NB4 (cell line): ENCODE measurements around the gene PPM1F.
A peak's percentile ranks its signal among the peaks of the same experiment; 100 is the strongest.

Source experiments
- DNase-seq: peaks from one replicate; pipeline ENCODE4 v3.0.0; 2010; ENCODE audit warnings: low read depth
- H3K4me3 ChIP-seq: one replicate; pipeline ENCODE4 v1.5.1; 2011; ENCODE audit warnings: mild to moderate bottlenecking, low read depth, low read length, moderate library complexity
- MAX ChIP-seq: IDR thresholded peaks from 2 replicates; pipeline ENCODE4 v1.6.1; 2011; ENCODE audit warnings: low read depth, low read length
- MYC ChIP-seq: IDR thresholded peaks from 2 replicates; pipeline ENCODE4 v1.6.1; 2011; ENCODE audit warnings: low read depth, low read length
- POLR2A ChIP-seq: IDR thresholded peaks from 2 replicates; pipeline ENCODE4 v1.6.1; 2011; ENCODE audit warnings: mild to moderate bottlenecking; ENCODE audit not compliant: insufficient read length; ENCODE audit errors: extremely low read depth
- TF ChIP-seq, protein P1 (sequence below): IDR thresholded peaks from one replicate; pipeline ENCODE4 v1.5.1; 2012; ENCODE audit warnings: low read depth, low read length

PPM1F gene, protein sequence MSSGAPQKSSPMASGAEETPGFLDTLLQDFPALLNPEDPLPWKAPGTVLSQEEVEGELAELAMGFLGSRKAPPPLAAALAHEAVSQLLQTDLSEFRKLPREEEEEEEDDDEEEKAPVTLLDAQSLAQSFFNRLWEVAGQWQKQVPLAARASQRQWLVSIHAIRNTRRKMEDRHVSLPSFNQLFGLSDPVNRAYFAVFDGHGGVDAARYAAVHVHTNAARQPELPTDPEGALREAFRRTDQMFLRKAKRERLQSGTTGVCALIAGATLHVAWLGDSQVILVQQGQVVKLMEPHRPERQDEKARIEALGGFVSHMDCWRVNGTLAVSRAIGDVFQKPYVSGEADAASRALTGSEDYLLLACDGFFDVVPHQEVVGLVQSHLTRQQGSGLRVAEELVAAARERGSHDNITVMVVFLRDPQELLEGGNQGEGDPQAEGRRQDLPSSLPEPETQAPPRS

DNA sequence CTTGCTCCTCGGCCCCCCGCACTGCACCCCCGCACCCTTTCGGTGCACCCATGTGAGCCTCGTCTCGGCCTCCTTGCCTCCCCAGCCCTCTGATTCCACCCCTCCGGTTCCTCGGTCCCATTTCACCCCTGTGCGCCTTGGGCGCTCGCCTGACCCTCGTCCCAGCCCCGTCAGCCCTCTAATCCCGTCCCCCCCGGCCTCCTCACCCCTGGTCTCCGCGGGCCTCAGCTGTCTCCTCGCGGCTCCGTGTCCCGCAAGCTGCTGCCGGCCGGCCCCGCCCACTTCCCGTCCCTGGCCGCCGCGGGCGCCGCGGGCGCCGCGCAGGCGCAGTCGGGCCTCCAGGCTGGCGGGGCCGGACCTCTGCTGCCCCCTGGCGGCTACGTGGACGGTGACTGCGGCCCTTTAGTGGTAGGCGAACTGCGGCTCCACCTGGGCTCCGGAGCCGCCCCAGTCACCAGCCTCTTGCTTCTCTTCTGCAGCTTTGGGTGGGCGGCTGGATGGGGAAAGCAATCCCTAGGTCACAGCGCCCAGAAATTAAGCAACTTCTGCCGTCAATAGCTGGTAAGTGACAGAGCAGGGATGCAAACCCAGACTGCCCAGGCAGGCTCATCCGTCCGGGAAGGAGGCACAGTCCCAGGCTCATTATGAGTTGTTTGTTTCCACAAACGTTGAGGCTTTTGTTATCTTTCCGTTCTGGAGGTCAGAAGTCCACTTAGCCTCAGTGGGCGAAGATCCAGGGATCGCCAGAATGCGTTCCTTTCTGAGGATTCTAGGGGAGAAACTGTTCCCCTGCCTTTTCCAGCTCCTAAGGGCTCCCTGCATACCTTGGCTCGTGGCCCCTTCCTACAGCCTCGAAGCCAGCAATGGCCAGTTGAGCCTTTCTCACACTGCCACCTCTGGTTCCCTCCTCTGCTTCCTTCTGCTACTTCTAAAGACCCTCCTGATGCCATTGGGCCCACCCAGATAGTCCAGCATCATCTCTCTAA lies at the start of gene PPM1F:
TSS of gene PPM1F (minus strand) at position 263 of the 986 bp plus-strand sequence. CDS start 6,800 bp downstream, outside the sequence.
- peak within 1 kb of the TSS; percentile 64 for H3K4me3 ChIP-seq
- DNase-seq = peak; percentile 73
- TF ChIP-seq MYC (no peak), POLR2A (peak; percentile 26), MAX (no peak)
- TF ChIP-seq, protein P1, sequence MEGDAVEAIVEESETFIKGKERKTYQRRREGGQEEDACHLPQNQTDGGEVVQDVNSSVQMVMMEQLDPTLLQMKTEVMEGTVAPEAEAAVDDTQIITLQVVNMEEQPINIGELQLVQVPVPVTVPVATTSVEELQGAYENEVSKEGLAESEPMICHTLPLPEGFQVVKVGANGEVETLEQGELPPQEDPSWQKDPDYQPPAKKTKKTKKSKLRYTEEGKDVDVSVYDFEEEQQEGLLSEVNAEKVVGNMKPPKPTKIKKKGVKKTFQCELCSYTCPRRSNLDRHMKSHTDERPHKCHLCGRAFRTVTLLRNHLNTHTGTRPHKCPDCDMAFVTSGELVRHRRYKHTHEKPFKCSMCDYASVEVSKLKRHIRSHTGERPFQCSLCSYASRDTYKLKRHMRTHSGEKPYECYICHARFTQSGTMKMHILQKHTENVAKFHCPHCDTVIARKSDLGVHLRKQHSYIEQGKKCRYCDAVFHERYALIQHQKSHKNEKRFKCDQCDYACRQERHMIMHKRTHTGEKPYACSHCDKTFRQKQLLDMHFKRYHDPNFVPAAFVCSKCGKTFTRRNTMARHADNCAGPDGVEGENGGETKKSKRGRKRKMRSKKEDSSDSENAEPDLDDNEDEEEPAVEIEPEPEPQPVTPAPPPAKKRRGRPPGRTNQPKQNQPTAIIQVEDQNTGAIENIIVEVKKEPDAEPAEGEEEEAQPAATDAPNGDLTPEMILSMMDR = peak; percentile 35

DNA sequence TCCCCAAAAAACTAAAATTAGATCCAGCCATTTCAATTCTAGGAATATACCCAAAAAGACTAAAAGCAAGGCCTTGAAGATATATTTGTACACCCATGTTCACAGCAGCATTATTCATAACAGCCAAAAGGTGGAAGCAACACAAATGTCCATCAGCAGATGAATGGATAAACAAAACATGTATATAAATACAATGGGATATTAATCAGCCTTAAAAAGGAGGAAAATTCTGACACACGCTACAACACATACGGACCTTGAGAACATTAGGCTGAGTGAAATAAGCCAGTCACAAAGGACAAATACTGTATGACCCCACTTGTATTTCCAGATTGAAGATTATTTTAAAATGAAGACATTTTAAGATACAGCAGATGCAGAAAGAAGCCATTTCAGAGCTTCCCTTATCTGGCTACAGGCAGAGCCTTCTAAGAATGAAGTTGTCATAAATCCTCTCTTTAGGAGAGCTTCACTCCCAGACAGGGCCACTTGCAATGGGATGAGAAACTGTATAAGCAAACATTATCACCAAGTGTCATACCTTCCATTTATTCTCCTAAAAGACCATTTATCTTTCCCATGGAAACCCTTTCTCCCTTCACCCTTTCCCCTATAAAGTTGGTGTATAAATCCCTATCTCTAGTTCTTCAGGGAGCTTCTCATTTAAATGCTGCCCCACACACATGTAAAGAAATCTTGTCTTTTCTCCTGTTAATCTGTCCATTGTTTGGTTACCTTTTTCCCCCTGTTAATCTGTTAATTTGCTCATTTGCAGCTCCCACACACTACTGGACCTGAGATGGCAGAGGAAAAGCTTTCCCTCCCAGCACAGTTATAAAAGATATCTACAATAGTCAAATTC lies 49.2 kb upstream of the PPM1F start:
- TF ChIP-seq MYC (no peak), MAX (no peak), POLR2A (no peak)
- TF ChIP-seq, protein P1 = no peak
- H3K4me3 ChIP-seq = no peak overlapping the region
- DNase-seq = no peak

GRCh38 chr22:21998595-21999247 lies 46.1 kb upstream of the PPM1F start:
- TF ChIP-seq MYC (no peak), POLR2A (no peak), MAX (no peak)
- TF ChIP-seq, protein P1 = no peak

DNA sequence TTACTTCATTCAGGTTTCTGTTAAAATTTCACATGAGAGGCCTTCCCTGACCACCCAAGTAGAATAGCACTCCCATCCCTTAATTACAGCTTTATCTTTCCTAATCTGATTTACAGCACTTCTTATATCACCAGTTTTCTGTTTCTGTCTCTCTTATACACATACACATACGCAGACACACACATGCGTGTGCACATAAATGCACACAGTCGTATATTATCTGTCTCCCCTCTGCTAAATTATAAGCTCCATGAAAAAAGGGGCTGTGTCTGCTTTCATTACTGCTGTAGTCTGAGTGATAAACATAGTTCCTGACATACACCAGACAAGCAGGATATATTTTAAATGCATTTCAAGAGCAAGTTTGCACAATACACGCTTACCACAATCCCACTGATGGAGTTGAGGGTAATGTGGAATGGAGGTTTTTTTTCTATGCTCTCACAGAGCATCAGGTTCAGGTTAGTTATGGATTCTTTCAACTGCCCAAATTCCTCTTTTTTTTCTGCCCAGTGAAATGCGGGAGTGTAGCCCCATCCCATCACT lies 43.6 kb upstream of the PPM1F start:
- TF ChIP-seq MAX (no peak), MYC (no peak), POLR2A (no peak)
- TF ChIP-seq, protein P1 = no peak
- no peak overlapping the region for H3K4me3 ChIP-seq
- no peak for DNase-seq

More at GRCh38 chr22:21998595-21999247, 46.1 kb upstream of the PPM1F start:
- DNase-seq = no peak
- H3K4me3 ChIP-seq = no peak overlapping the region

GRCh38 chr22:21995660-21996059 lies 43.0 kb upstream of the PPM1F start:
- TF ChIP-seq POLR2A = no peak
- TF ChIP-seq MYC = no peak
- TF ChIP-seq, protein P1 = no peak
- TF ChIP-seq MAX = no peak
- no peak for DNase-seq
- no peak overlapping the region for H3K4me3 ChIP-seq
